Thyroid gland (tissue), 4 donors: Measurements from ENCODE around the gene ANKRD13C.

Source experiments
- CTCF ChIP-seq, 6 experiments: fragments of 200-600 bp in 3 of 6; fragments of 450-650 bp in 3 of 6; sonication (generic) in 3 of 6; IDR thresholded peaks; one replicate each; pipeline ENCODE4 v1.5.1; 2016 to 2019; ENCODE audit warnings: antibody characterized with exemption in 6 of 6, mild to moderate bottlenecking in 2 of 6, inconsistent platforms in 1 of 6, moderate library complexity in 1 of 6
- POLR2A ChIP-seq, 2 donors: fragments of 450-650 bp; IDR thresholded peaks; one replicate each; pipeline ENCODE4 v1.6.1; 2017; ENCODE audit warnings: antibody characterized with exemption in 2 of 2, mild to moderate bottlenecking in 2 of 2, moderate library complexity in 1 of 2

GRCh38 chr1:70324683-70325082 lies 29.8 kb downstream of the ANKRD13C start:
- TF ChIP-seq CTCF (IDR thresholded peaks at IDR 0.05) (no peak), POLR2A (IDR thresholded peaks at IDR 0.05) (no peak)
